Stimulated activated CD8-positive, alpha-beta memory T cell treated with anti-CD3 and anti-CD28 coated beads, Interleukin-12 subunit alpha, Interleukin-12 subunit beta, amount 100 ng/mL, for 4 hours (primary cell): ENCODE measurements around the gene BCAS3.

Experiments
- DNase-seq: peaks from one replicate; pipeline ENCODE4 v3.0.0-alpha.2; 2020; ENCODE audit warnings: low read depth

BCAS3 gene

DNA sequence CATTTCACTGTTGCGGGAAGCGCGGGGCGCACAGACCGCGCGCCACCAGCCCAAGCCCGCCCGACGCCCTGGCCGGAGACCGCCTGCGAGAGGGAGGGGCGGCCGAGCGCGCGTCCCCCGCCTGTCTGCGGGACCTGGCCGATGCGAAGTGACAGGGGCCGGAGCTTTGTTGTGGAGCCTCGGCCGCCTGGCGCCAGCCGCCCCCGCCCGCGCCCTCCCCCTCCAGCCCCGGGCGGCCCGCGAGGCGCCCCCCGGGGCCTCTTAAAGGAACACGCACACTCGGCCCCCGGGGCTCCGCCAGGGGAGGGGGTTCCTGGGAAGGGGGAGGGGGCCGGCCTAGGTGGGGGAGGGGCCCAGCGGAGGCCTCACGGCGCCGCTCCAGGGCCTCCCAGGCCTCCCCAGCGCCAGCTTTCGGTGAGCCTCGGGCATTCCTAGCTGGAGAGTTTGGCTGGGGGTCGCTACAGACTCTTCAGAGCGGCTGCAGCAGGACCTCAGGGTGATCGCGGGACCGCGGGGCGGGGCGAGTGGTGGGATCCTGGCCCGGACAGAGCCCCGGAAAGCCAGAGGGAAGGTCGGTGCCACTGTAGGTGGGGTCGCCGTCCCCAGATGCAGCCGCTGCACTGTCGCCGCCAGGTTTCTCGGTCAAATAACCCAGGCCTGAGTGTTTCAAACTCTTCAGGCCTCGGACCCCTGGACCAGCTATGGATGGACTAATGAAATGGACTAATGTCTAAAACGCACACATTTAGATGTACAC, 719.6 kb downstream of the BCAS3 start:
- no peak for DNase-seq

DNA sequence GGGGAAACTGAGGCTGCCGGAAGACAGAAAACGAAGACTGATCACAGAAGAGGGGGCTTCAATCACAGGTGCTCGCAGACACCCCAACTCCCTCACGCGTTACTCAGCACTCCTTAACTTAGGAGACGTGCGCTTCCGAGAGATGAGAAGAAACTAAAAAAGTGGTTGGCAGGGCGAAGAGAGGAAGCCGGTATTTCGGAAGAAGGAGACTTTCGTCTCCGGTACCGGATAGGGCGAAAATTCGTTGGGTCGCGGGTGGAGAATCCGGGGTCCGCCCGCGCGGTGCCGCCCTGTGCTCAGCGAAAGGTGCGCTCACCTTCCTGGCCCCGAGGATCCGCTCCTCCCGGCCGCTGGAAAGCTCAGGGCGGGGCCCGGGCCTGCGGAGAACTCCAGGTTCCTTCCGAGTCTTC, 721.1 kb downstream of the BCAS3 start:
- no peak for DNase-seq

DNA sequence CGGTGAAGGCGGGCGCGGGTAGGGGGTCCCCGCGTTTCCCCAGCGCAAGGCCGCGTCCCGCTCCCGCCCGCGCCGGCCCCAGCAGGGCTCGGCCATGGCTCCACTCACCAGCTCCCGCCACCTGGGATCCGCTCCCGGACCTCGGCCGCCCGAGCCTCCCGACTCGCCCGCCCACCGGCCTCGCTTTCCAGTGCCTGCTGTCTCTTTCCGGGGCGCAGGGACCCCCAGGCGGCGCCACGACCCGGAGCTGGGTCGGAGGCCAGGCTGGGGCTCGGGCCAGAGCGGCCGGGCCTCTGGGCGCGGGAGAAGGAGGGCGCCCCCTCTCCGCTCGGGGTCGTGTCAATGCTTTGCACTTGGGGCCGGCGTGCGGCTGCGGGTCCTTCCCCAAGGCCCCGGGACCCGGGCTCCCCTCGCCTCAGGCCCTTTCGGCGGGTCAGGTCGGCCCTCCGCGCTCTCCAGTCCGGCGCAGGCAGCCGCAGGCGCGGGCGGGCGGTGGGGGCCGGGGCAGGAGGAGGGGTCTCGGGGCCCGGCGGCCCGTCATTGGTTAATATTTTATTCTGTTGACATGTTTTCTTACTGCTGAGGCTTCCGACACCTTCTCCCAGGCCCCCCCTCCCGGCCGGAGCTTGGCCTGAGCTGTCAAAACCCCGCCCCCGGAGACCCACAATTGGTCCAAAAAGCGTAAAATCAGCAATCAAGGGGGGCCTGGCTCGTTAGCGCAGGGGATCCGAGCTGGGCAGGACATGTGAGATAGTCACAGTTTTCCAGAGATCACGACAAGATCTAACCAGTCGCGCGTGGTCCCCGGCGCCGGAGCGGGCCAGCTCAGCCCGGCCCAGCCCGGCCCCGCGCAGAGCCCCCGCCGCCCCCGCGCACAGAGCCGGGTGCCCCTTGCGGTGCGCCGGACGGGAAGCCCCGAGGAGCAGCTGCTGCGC, 721.7 kb downstream of the BCAS3 start, which contains the start of gene TBX2:
Gene TBX2, plus strand, starts transcription at position 713 of the 935 bp plus-strand sequence. CDS start 334 bp downstream, outside the sequence.
- no peak for DNase-seq

DNA sequence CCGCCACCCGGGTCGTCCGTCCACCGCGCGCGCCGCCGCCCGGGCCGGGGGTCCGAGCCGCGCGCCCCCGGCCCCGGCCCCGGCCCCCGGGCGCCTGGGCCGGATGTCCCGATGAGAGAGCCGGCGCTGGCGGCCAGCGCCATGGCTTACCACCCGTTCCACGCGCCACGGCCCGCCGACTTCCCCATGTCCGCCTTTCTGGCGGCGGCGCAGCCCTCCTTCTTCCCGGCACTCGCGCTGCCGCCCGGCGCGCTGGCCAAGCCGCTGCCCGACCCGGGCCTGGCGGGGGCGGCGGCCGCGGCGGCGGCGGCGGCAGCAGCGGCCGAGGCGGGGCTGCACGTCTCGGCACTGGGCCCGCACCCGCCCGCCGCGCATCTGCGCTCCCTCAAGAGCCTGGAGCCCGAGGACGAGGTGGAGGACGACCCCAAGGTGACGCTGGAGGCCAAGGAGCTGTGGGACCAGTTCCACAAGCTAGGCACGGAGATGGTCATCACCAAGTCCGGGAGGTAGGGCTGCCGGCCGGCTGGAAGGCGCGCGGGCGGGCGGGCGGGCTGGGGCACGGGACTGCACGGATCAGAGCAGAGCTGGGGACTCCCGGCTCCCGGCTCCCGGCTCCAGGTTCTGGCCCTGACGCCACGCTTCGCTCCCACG, 722.5 kb downstream of the BCAS3 start:
- DNase-seq: no peak

DNA sequence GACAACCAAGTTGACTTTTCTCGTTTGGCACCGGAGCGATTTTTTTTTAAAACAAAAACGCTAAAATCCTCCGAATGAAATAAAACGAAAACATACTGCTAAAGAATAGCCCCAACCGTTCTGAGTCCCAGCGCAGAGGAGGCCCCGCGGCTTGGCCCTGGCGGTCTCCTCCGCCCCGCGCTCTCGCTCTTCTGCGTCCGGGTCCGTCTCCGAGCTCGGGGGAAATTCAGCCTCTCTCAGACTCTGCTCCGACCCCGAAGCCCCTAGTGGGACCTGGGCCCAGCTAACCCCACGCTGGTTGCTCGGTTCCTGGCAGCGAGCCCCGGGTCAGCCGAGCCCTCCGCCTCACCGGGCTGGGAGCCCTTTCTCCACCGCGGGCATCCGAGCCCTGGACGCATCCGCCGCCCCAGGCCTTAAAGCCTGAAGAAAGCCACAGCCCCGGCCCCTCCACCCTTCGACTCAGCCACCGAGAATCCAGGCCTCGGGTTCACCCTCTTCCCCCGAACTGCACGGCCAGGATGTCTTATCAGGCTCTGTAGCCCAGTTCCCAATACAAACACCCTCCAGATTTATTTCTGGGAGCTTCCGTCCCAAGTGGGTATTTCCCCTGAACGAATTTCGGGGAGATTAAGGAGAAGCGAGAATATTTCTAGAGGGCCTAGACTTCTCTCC, 723.2 kb downstream of the BCAS3 start:
- DNase-seq: no peak

DNA sequence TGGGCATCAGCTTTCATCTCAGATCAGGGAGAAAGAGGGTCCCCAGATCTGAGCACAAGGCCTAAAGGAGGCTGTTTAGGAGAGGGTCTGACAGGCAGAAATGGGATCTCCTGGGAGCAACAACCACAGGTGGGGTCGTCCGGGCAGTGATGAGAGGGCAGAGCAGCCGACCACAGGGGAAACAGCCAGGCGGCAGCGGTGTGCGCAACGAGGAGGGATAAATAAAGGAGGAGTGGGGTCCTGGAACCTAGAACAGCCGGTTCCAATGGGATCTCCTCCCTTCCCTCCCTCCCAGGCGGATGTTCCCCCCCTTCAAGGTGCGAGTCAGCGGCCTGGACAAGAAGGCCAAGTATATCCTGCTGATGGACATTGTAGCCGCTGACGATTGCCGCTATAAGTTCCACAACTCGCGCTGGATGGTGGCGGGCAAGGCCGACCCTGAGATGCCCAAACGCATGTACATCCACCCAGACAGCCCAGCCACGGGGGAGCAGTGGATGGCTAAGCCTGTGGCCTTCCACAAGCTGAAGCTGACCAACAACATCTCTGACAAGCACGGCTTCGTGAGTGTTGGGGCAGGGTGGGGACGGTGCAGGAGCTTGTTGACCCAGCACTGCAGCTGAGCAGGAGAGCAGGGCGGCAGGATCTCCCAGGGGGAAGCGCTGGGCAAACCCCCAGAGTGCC, 723.9 kb downstream of the BCAS3 start:
- DNase-seq: no peak

DNA sequence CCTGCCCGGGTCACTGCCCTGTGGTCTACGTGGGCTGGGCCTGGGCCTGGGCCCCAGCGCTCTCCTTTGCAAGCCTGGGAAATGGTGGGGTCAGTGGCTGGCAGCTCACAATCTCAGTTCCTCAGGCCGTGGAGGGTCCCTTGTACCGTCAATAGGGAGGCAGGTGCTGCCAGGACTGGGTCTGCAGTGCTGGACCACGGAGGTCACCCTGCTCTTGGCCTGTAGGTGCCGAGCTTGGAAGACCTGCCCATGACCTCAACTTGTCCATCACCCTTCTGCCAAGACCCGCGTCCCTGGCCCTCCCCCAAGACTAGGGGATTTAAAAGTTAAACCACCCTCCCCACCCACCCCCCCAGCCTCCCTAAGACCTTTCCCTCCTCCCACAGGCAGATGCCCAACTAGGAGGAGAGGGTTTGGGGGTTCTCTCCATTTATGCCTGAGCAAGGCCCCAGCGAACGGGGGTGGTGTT, 724.5 kb downstream of the BCAS3 start:
- DNase-seq: no peak

DNA sequence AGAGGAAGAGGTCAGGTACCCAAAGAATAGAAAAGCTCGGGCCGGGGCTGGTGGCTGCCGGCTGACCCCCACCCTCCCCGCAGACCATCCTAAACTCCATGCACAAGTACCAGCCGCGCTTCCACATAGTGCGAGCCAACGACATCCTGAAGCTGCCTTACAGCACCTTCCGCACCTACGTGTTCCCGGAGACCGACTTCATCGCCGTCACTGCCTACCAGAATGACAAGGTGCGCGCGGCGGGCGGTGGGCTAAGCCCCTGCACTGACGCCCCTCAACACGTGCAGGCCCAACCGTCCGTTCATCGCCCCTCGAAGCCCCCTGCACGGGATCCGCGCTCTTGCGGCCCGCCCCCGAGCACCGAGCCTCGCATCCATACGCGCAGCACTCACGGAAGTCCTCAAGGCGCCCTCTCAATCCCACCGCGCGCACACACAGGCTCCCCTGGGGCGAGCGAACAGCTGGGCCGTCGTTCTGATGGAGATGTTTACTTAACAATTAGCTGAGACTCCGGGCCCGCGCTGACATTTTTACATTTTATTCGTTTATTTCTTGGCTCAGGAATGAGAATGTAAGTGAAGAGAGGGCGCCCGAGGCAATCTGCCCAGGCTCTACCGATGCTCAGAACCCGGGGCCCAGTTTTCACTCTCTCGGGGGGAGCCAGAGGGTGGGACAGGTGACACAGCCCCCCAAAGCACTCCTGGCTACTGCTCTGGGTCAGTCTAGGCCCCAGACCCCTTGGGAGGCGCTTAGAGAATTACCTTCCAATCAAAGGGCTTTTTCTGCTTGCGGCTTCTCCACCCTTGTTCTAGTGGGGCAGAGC, 725.5 kb downstream of the BCAS3 start:
- DNase-seq: no peak

DNA sequence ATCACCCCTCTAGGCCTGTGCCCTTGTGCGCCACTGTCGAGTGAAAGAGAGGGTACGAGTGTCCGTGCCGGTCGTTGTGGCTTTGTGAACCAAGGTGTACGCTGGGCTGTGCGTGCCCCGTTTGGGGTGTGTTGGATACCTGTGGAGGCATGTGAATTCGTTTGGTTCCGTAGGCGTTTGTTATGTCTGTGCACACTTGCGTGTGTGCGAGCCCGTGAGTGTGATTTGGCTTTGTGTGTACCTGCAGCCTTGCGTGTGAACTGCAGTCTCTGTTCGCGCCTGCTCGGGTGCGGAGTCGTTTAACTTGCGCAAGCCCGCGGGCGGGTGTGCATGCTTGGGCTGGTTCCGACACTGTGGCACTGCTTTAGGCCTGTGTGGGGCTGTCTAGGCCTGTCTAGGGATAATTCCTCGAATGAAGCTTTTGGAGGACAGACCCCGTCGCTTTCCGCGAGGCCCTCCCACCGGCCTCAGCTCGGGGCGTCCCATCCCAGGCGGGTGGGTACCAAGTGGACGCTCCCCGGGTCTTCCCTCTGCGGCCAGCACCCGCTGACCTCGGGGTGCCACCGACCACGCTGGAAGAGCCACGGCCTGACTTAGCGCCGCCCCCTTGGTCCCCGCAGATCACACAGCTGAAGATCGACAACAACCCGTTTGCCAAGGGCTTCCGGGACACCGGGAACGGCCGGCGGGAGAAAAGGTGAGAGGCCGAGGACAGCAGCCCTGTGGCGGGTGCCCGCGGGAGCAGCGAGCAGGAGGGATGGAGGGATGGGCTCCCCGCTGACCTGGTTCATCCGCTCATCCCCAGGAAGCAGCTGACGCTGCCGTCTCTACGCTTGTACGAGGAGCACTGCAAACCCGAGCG, 726.4 kb downstream of the BCAS3 start:
- no peak for DNase-seq

DNA sequence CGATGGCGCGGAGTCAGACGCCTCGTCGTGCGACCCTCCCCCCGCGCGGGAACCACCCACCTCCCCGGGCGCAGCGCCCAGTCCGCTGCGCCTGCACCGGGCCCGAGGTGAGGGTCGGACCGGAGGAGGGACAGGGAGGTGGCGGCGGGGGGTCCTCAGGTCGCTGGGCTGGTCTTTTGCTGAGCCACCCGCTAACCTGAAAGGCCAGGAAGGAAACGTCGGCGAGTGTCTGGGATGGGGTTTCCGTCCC, 726.9 kb downstream of the BCAS3 start:
- DNase-seq: no peak

DNA sequence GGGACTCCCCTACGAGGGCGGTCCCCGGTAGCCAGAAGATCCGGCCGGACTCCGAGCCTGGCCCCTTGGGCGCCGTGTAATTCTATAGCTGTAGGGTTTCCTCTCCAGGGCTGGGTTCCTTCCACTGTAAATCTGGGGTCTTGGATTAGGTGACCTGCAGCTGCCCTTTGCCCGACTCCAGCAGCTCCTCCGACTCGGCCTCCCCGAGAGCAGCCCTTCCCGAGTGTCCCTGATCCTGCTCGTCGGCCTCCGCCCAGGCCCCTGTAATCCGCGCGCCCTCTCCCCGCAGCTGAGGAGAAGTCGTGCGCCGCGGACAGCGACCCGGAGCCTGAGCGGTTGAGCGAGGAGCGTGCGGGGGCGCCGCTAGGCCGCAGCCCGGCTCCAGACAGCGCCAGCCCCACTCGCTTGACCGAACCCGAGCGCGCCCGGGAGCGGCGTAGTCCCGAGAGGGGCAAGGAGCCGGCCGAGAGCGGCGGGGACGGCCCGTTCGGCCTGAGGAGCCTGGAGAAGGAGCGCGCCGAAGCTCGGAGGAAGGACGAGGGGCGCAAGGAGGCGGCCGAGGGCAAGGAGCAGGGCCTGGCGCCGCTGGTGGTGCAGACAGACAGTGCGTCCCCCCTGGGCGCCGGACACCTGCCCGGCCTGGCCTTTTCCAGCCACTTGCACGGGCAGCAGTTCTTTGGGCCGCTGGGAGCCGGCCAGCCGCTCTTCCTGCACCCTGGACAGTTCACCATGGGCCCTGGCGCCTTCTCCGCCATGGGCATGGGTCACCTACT, 727.4 kb downstream of the BCAS3 start:
- no peak for DNase-seq

DNA sequence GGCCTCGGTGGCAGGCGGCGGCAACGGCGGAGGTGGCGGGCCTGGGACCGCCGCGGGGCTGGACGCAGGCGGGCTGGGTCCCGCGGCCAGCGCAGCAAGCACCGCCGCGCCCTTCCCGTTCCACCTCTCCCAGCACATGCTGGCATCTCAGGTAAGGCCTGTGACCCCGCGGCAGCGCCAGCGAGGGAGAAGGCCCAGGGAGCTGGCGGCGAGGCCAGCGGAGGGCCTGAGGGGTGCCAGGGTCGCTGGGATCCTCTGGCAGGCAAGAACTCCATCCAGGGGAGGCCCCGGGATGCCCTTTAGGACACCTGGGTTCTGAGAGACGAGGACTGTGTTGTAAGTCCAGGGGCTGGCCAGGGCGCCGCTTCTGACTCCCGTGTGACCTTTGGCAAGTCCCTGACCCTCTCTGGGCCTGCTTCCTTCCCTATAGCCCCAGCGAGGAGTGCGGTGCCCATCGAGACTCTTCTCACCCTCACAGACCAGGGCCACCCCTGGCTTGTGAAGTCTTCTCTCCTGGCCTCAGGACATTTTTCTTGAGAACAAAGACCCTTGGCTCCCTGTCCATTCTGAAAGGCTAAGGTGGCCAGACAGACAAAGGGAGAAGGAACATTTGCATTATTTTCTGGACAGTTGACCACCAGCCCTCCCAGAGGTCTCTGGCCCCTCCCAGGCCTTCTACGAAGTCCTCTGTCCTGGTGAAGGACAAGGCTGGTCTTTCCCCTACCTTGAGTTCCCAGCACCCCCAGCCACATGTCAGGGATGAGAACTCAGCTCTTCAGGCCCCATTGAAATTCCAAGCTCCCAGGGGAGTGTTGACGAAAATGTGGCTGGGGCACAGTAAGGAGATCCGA, 728.3 kb downstream of the BCAS3 start:
- no peak for DNase-seq

DNA sequence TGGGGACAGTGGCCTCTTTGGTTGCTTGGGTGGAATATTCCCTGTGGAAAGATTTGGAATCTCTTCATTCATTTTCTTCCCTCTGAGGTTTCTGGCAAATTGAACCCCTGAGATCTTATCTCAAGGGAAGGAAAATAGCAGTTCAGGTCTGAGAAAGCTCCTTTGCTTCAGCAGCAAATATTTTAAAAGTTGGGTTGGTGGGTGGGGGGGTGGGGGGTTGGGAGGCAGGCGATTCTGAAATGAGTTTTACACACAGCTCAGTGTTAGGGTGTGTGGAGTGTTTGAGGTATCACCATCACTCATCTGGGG, 728.8 kb downstream of the BCAS3 start:
- no peak for DNase-seq

DNA sequence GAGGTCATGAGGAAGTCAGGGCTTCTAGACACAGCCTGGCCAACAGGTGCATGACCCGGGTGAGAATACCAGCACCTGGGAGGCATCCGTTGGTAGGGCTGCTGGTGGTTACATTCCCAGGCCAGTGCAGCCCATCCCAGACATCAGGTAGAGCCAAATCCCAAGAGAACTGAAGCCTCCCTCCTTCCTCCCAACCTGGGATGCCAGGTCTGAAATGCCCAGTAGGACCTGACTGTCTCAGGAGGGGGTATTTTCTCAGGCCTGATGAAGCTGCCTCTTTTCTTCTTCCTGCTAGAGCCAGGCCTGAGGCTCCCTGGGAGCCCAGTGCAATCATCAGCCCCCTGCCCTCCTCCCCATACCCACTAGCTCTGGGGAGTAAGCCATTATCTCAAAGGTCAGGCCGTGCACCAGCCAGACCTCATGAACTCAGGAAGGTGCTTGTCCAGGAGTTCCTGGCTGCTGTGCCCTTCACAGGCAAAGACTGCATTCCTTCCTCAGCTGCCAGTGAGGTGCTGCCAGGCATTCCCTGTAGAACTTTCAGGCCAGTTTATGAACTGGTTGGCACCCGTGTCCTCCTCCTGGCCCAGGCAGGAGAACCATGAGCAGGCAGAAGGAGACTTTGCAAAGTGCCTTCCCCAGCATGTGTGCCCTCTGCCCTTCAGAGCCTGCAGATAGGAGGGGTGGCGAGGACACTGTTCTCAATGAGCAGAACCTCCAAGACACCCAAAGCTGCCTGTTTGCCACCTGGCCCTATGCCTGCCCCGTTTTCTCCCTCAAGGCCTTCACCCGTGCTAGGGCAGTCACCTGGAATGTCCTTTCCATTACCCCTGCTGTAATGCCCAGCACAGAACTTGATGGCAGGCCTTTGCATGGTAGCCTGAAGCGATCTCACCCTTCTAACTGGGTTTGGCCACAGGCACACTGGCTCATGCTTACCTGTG, 729.6 kb downstream of the BCAS3 start:
- no peak for DNase-seq

DNA sequence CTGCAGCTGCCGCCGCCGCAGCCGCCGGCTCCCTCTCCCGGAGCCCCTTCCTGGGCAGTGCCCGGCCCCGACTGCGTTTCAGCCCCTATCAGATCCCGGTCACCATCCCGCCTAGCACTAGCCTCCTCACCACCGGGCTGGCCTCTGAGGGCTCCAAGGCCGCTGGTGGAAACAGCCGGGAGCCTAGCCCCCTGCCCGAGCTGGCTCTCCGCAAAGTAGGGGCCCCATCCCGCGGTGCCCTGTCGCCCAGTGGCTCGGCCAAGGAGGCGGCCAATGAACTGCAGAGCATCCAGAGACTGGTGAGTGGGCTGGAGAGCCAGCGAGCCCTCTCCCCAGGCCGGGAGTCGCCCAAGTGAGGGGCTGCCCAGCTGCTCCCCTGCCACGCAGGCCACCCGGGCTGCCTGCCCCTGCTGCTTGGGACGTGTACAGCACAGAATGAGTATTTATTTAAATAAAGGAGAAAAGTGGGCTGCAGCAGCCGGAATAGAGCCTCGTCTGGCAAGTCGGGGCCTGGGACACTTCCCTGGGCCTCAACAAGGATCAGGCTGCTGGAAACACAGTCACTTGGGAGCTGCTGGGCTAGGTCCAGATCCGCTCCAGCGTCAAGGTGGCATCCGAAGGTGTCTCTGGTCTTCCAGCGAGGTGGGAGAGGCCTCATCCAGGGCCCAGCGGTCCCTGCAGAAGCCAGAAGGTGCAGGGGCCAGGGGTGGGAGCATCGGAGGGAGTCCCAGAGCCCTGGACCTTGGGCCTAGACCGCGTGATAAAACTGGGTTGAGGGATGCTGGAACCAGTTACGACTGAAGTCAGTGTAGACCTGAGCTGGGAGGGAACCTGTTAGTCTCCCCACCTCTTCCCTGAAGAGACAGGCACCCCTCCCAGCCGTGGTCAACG, 730.7 kb downstream of the BCAS3 start:
- DNase-seq: no peak
